NT2/D1 (cell line): ENCODE results near the gene PIP4K2C.

ENCODE experiments used
- SUZ12 ChIP-seq: IDR thresholded peaks from 2 replicates; pipeline ENCODE4 v1.6.1; 2011; ENCODE audit not compliant: insufficient read length, insufficient read depth; ENCODE audit errors: extremely low read depth
- YY1 ChIP-seq: IDR thresholded peaks from 2 replicates; pipeline ENCODE4 v1.6.1; 2011; ENCODE audit not compliant: insufficient read length, insufficient read depth
- ZNF274 ChIP-seq: IDR thresholded peaks from 2 replicates; pipeline ENCODE4 v1.6.1; 2011; ENCODE audit warnings: mild to moderate bottlenecking, low read depth, low read length

DNA sequence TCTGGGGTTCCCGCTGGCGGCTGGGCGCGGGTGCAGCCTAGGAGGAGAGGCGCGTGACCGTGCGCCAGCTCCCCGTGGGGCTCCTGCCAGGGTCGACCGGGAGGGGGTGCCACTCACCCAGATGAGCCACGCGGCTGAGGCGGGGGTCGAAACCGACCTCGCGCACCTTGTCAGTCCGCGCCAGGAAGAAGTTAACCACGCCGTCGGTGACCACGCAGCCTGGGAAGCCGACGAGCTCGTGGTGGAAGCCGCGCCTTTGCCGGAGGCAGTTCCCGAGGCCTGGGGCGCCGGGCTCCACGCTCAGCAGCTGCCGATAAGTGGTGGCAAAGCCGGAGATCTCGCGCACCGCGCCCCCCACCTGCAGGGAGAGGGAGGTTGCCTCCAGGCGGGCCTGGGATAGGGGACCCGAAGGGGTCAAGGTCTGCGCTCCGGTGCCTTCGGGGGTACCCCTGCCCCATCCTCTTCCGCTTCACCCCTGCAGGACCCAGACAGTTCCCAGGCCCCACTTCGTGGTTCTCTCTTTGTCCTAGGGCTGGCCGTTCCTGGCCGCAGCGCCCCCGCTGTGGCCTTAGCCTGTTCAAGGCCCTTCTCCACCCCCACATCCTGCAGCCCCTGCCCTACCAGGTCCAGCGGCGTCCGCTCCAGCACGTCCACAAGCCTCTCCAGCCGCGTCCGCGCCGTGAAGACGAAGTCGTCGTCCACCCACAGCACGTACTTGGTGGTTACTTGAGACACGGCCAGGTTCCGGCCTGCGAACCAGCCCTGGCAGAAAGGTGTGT lies 36.7 kb downstream of the PIP4K2C start:
- no peak for TF ChIP-seq ZNF274
- no peak for TF ChIP-seq YY1
- TF ChIP-seq SUZ12: no peak
